Measurements from ENCODE around the gene CSF1.
"Not testable (repeated sequence)": the region's sequence is repeated elsewhere in the genome, so short reads cannot be mapped to it uniquely, and the experiment has no call there.

The CSF1 gene

GRCh38 chr1:109950038-109950437 lies 39.4 kb downstream of the CSF1 start:
- no peak for TF ChIP-seq CTCF (IDR thresholded peaks at IDR 0.05)
- H3K27me3 Mint-ChIP-seq (ENCODE audit: low read depth, poor library complexity), result peaks cover 12% of the 10 kb centered on the region
- no peak for DNase-seq
- H3K27ac Mint-ChIP-seq, result no peak overlapping the region
- no peak overlapping the region for H3K4me3 Mint-ChIP-seq
- peaks cover 11% of the 10 kb centered on the region for H3K4me1 Mint-ChIP-seq
- H3K9me3 Mint-ChIP-seq, result peaks cover 8% of the 10 kb centered on the region
- H3K36me3 Mint-ChIP-seq (ENCODE audit: low read depth), result no peaks in the 10 kb centered on the region

GRCh38 chr1:109950509-109950908 lies 39.9 kb downstream of the CSF1 start:
- H3K9me3 Mint-ChIP-seq, result peaks cover 8% of the 10 kb centered on the region
- H3K27me3 Mint-ChIP-seq (ENCODE audit: low read depth, poor library complexity), result peaks cover 8% of the 10 kb centered on the region
- no peak for TF ChIP-seq CTCF (IDR thresholded peaks at IDR 0.05)
- no peaks in the 10 kb centered on the region for H3K36me3 Mint-ChIP-seq (ENCODE audit: low read depth)
- H3K4me1 Mint-ChIP-seq, result peaks cover 11% of the 10 kb centered on the region
- no peak overlapping the region for H3K4me3 Mint-ChIP-seq
- DNase-seq, result no peak
- H3K27ac Mint-ChIP-seq, result no peak overlapping the region

GRCh38 chr1:109951501-109951900 lies 40.9 kb downstream of the CSF1 start:
- not testable (repeated sequence) for H3K27ac Mint-ChIP-seq; H3K4me3 Mint-ChIP-seq; H3K27me3 Mint-ChIP-seq (ENCODE audit: low read depth, poor library complexity); H3K9me3 Mint-ChIP-seq; H3K36me3 Mint-ChIP-seq (ENCODE audit: low read depth); DNase-seq
- H3K4me1 Mint-ChIP-seq, result peaks cover 11% of the 10 kb centered on the region

GRCh38 chr1:109954041-109954512 lies 43.4 kb downstream of the CSF1 start:
- H3K4me3 Mint-ChIP-seq, result no peak overlapping the region
- no peak for DNase-seq
- H3K4me1 Mint-ChIP-seq, result peaks cover 18% of the 10 kb centered on the region
- peaks cover 5% of the 10 kb centered on the region for H3K9me3 Mint-ChIP-seq
- TF ChIP-seq CTCF (IDR thresholded peaks at IDR 0.05), result no peak
- H3K27me3 Mint-ChIP-seq (ENCODE audit: low read depth, poor library complexity), result no peaks in the 10 kb centered on the region
- no peak overlapping the region for H3K27ac Mint-ChIP-seq
- no peaks in the 10 kb centered on the region for H3K36me3 Mint-ChIP-seq (ENCODE audit: low read depth)

GRCh38 chr1:109959632-109959973 lies 49.0 kb downstream of the CSF1 start:
- Mint-ChIP-seq H3K4me1 (peaks cover 56% of the 10 kb centered on the region), H3K36me3 (ENCODE audit: low read depth) (no peaks in the 10 kb centered on the region)

GRCh38 chr1:109959974-109960744 lies 49.5 kb downstream of the CSF1 start:
- Mint-ChIP-seq H3K27ac (peak overlapping the region; percentile 77), H3K27me3 (ENCODE audit: low read depth, poor library complexity) (peaks cover 4% of the 10 kb centered on the region)

More at GRCh38 chr1:109959632-109959973, 49.0 kb downstream of the CSF1 start:
- peaks cover 4% of the 10 kb centered on the region for H3K27me3 Mint-ChIP-seq (ENCODE audit: low read depth, poor library complexity)
- H3K27ac Mint-ChIP-seq, result peak overlapping the region; percentile 77
- no peak overlapping the region for H3K4me3 Mint-ChIP-seq
- TF ChIP-seq CTCF (IDR thresholded peaks at IDR 0.05), result no peak
- H3K9me3 Mint-ChIP-seq, result no peaks in the 10 kb centered on the region
- no peak for DNase-seq

More at GRCh38 chr1:109959974-109960744, 49.5 kb downstream of the CSF1 start:
- Mint-ChIP-seq H3K36me3 (ENCODE audit: low read depth) (peaks cover 2% of the 10 kb centered on the region), H3K4me3 (no peak overlapping the region), H3K9me3 (peaks cover 4% of the 10 kb centered on the region), H3K4me1 (peaks cover 56% of the 10 kb centered on the region)
- TF ChIP-seq CTCF (IDR thresholded peaks at IDR 0.05), result no peak
- DNase-seq, result peak; percentile 30

Measured in nephron progenitor cell (in vitro differentiated cells).